K562 (cell line): ENCODE measurements around the gene SCGB1D1. TPM values are rescaled to one million over a fixed set of nuclear protein-coding genes. Genes with fewer than 3 reads are reported as not detected.

Experiments
- CREM ChIP-seq: IDR thresholded peaks from 2 replicates; pipeline ENCODE4 v1.6.1; 2014; ENCODE audit warnings: antibody characterized with exemption, low read depth
- CUX1 ChIP-seq: fragments of 200-800 bp; sonication (Bioruptor generic); IDR thresholded peaks from 2 replicates; pipeline ENCODE4 v1.6.1; 2016; ENCODE audit warnings: missing genetic modification characterization, missing compliant biosample characterization
- DACH1 ChIP-seq: fragments of 450-650 bp; IDR thresholded peaks from 2 replicates; pipeline ENCODE4 v1.6.1; 2018; ENCODE audit not compliant: partially characterized antibody
- EHMT2 ChIP-seq: fragments of 450-650 bp; IDR thresholded peaks from 2 replicates; pipeline ENCODE4 v1.6.1; 2018; ENCODE audit warnings: antibody characterized with exemption
- EP400 ChIP-seq: fragments of 450-650 bp; IDR thresholded peaks from 2 replicates; pipeline ENCODE4 v1.6.1; 2017; ENCODE audit warnings: antibody characterized with exemption, mild to moderate bottlenecking, moderate library complexity
- MEF2A ChIP-seq: IDR thresholded peaks from 2 replicates; pipeline ENCODE4 v1.6.1; 2011; ENCODE audit warnings: low read depth, mild to moderate bottlenecking, low read length, moderate library complexity; ENCODE audit not compliant: control insufficient read depth
- PHB2 ChIP-seq: fragments of 450-650 bp; IDR thresholded peaks from 2 replicates; pipeline ENCODE4 v1.6.1; 2017; ENCODE audit warnings: low read depth
- POLR2AphosphoS2 ChIP-seq: IDR thresholded peaks from 2 replicates; pipeline ENCODE4 v1.6.1; 2012; ENCODE audit warnings: low read length, improper control_type of control experiment
- RAD21 ChIP-seq, 2 experiments: fragments of 250-450 bp in 1 of 2; fragments of 450-650 bp in 1 of 2; sonication (Bioruptor Pico) in 1 of 2; formaldehyde crosslinking in 1 of 2; IDR thresholded peaks in 1 of 2; conservative IDR thresholded peaks in 1 of 2; 2 replicates each; pipeline versions ENCODE4 v1.4.0 to v1.8.0; 2020 to 2022; ENCODE audit warnings: mild to moderate bottlenecking in 2 of 2, moderate library complexity in 1 of 2
- RBM17 ChIP-seq: fragments of 200-400 bp; formaldehyde crosslinking; IDR thresholded peaks from 2 replicates; pipeline ENCODE4 v1.6.1; 2017; ENCODE audit warnings: low read depth, mild to moderate bottlenecking, low read length, borderline replicate concordance
- RCOR1 ChIP-seq, 2 experiments: IDR thresholded peaks; 2 replicates each; pipeline ENCODE4 v1.6.1; 2012; ENCODE audit warnings: low read depth in 2 of 2, low read length in 2 of 2, borderline replicate concordance in 1 of 2, improper control_type of control experiment in 1 of 2
- SMARCE1 ChIP-seq: fragments of 450-650 bp; IDR thresholded peaks from 2 replicates; pipeline ENCODE4 v1.7.1; 2016; ENCODE audit warnings: mild to moderate bottlenecking
- STAT5A ChIP-seq: IDR thresholded peaks from 2 replicates; pipeline ENCODE4 v1.6.1; 2012; ENCODE audit warnings: low read length, inconsistent platforms, borderline replicate concordance
- TSC22D4 ChIP-seq: fragments of 450-650 bp; IDR thresholded peaks from 2 replicates; pipeline ENCODE4 v1.6.1; 2016; ENCODE audit warnings: missing genetic modification characterization, missing biosample characterization, control low read depth
- ZBED1 ChIP-seq: IDR thresholded peaks from 2 replicates; pipeline ENCODE4 v1.6.1; 2014
- ZBTB5 ChIP-seq: fragments of 450-650 bp; IDR thresholded peaks from 2 replicates; pipeline ENCODE4 v1.6.1; 2017; ENCODE audit warnings: antibody characterized with exemption
- polyA plus RNA-seq, 8 experiments: library from polyadenylated mRNA; depleted of rRNA in 4 of 8; stranded (reverse) in 5 of 8; unstranded in 3 of 8; fragments of >200 nt; fragmentation: Nextera tagmentation in 2 of 8; fragmentation: Illumina TruSeq in 1 of 8; extraction: Ambion mirVana in 2 of 8; extraction: Trizol in 1 of 8; gene quantifications; 2 replicates each; pipeline versions ENCODE4 v1.2.1 to v1.2.3, GENCODE V29; 2011 to 2014; ENCODE audit warnings: inconsistent platforms in 1 of 8, missing spikeins in 1 of 8
- total RNA-seq, 7 experiments: library from RNA; depleted of rRNA in 6 of 7; stranded (reverse); fragments of >200 nt in 6 of 7; fragmentation: Illumina TruSeq in 2 of 7; extraction: Trizol in 2 of 7; gene quantifications; 2 replicates each; pipeline versions ENCODE4 v1.2.1 to v1.2.3, GENCODE V29; 2011 to 2021; ENCODE audit warnings: low replicate concordance in 1 of 7
- TF ChIP-seq, protein P1 (sequence below): fragments of 450-650 bp; IDR thresholded peaks from 2 replicates; pipeline ENCODE4 v1.7.1; 2018; ENCODE audit warnings: mild to moderate bottlenecking, low read depth; ENCODE audit not compliant: partially characterized antibody
- TF ChIP-seq, protein P2 (sequence below): sonication (generic); formaldehyde crosslinking; IDR thresholded peaks from 2 replicates; pipeline ENCODE4 v1.8.0; 2022; ENCODE audit warnings: mild to moderate bottlenecking, missing genetic modification reagents

The SCGB1D1 gene
- total and polyA plus RNA-seq, 9 of the 15 experiments (the other 6 are each of a cell fraction or from before 2014, with no cell fraction given) = not detected

DNA sequence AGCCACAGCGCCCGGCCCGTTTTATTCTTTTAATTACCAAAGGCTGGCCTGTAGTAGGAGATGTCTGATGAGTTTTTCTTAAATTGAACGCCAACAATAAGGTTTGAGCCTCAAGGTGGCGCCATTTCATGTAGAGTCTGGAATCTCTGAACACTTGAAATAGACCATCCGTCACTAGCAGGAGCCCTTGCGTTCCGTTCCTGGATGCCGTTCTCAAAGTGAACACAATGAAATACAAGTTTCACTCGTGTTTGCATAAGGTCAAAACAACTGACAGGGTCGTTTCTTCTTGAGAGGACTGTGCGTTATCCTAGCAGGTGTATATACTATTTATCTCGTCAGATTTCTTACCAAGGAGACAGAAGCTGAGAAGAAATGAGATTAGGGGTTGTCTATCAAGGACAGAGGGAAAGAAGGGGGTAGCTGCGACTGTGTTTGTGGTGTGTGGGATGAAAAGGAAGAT is 18.7 kb upstream of the SCGB1D1 start (continued):
- TF ChIP-seq, protein P1, sequence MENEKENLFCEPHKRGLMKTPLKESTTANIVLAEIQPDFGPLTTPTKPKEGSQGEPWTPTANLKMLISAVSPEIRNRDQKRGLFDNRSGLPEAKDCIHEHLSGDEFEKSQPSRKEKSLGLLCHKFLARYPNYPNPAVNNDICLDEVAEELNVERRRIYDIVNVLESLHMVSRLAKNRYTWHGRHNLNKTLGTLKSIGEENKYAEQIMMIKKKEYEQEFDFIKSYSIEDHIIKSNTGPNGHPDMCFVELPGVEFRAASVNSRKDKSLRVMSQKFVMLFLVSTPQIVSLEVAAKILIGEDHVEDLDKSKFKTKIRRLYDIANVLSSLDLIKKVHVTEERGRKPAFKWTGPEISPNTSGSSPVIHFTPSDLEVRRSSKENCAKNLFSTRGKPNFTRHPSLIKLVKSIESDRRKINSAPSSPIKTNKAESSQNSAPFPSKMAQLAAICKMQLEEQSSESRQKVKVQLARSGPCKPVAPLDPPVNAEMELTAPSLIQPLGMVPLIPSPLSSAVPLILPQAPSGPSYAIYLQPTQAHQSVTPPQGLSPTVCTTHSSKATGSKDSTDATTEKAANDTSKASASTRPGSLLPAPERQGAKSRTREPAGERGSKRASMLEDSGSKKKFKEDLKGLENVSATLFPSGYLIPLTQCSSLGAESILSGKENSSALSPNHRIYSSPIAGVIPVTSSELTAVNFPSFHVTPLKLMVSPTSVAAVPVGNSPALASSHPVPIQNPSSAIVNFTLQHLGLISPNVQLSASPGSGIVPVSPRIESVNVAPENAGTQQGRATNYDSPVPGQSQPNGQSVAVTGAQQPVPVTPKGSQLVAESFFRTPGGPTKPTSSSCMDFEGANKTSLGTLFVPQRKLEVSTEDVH = no peak
- TF ChIP-seq POLR2AphosphoS2 (no peak), MEF2A (peak; percentile 29; the same call in 1 of the 2 replicates), STAT5A (no peak), CREM (peak; percentile 31), CUX1 (CRISPR knock-in tag) (no peak), RBM17 (no peak), SMARCE1 (no peak), ZBED1 (no peak), PHB2 (no peak), EP400 (no peak), EHMT2 (peak; percentile 44; the same call in 1 of the 2 replicates), RAD21 (CRISPR knock-in tag; conservative IDR thresholded peaks at IDR 0.05 in 1 of 2, IDR thresholded peaks at IDR 0.05 in 1 of 2) (peak; percentile 54 to 78; a peak in 3 of 4 replicates), ZBTB5 (no peak), TSC22D4 (no peak), RCOR1 (IDR thresholded peaks at IDR 0.05; ENCODE audit: borderline replicate concordance in 1 of 2, low read depth in 2 of 2, low read length in 2 of 2) (peak in 1 of 2 experiments; percentile 61; a peak in 1 of 4 replicates), DACH1 (no peak)
- TF ChIP-seq, protein P2, sequence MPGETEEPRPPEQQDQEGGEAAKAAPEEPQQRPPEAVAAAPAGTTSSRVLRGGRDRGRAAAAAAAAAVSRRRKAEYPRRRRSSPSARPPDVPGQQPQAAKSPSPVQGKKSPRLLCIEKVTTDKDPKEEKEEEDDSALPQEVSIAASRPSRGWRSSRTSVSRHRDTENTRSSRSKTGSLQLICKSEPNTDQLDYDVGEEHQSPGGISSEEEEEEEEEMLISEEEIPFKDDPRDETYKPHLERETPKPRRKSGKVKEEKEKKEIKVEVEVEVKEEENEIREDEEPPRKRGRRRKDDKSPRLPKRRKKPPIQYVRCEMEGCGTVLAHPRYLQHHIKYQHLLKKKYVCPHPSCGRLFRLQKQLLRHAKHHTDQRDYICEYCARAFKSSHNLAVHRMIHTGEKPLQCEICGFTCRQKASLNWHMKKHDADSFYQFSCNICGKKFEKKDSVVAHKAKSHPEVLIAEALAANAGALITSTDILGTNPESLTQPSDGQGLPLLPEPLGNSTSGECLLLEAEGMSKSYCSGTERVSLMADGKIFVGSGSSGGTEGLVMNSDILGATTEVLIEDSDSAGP (CRISPR knock-in tag) = no peak
